CD14-positive monocyte (primary cell): ENCODE results near the gene VWA1. TPM values are rescaled to one million over a fixed set of nuclear protein-coding genes. Genes with fewer than 3 reads are reported as not detected.
"Not testable (repeated sequence)": the region's sequence is repeated elsewhere in the genome, so short reads cannot be mapped to it uniquely, and the experiment has no call there.

Source experiments
- DNase-seq, 3 donors: peaks; one replicate each; pipeline ENCODE4 v3.0.0-alpha.2; 2011 to 2022
- H2AFZ ChIP-seq: 2 replicates; pipeline ENCODE4 v1.6.0; 2012; ENCODE audit warnings: mild to moderate bottlenecking, low read depth, low read length, inconsistent platforms; ENCODE audit not compliant: insufficient read depth, poor library complexity, severe bottlenecking
- H3K27ac ChIP-seq, 2 donors: 1 replicate in 1 of 2; 2 replicates in 1 of 2; pipeline ENCODE4 v1.5.1; 2012 to 2013; ENCODE audit warnings: low read length in 2 of 2, control low read depth in 1 of 2, inconsistent platforms in 1 of 2, low read depth in 1 of 2, mild to moderate bottlenecking in 1 of 2
- H3K27me3 ChIP-seq, 2 donors: one replicate each; pipeline versions ENCODE4 v1.6.0 to v1.6.1; 2011 to 2013; ENCODE audit warnings: low read length in 2 of 2; ENCODE audit not compliant: control insufficient read depth in 2 of 2, insufficient read depth in 2 of 2
- H3K36me3 ChIP-seq, 2 donors: replicated peaks in 1 of 2; 1 replicate in 1 of 2; 2 replicates in 1 of 2; pipeline versions ENCODE4 v1.5.1 to v1.6.1; 2012 to 2013; ENCODE audit warnings: low read length in 2 of 2, control low read depth in 1 of 2, inconsistent platforms in 1 of 2, mild to moderate bottlenecking in 1 of 2; ENCODE audit not compliant: insufficient read depth in 2 of 2, control insufficient read depth in 1 of 2
- H3K4me1 ChIP-seq, 2 donors: 1 replicate in 1 of 2; 2 replicates in 1 of 2; pipeline versions ENCODE4 v1.5.1 to v1.6.1; 2012 to 2013; ENCODE audit warnings: low read length in 2 of 2, control low read depth in 1 of 2, inconsistent platforms in 1 of 2, mild to moderate bottlenecking in 1 of 2, moderate library complexity in 1 of 2; ENCODE audit not compliant: insufficient read depth in 2 of 2, control insufficient read depth in 1 of 2
- H3K4me2 ChIP-seq: replicated peaks from 2 replicates; pipeline ENCODE3; 2012; ENCODE audit warnings: low read length, moderate library complexity, mild to moderate bottlenecking; ENCODE audit not compliant: poor library complexity, severe bottlenecking; ENCODE audit errors: extremely low read depth
- H3K4me3 ChIP-seq, 3 experiments: fragments of 200-600 bp in 1 of 3; sonication (generic) in 1 of 3; replicated peaks in 1 of 3; 1 replicate in 2 of 3; 2 replicates in 1 of 3; pipeline ENCODE4 v1.5.1; 2011 to 2013; ENCODE audit warnings: low read length in 3 of 3, mild to moderate bottlenecking in 3 of 3, control low read depth in 2 of 3, low read depth in 2 of 3, inconsistent platforms in 1 of 3, moderate library complexity in 1 of 3
- H3K79me2 ChIP-seq: 2 replicates; pipeline ENCODE4 v1.6.0; 2012; ENCODE audit warnings: mild to moderate bottlenecking, control low read depth, inconsistent platforms, low read length, moderate library complexity; ENCODE audit not compliant: insufficient read depth
- H3K9ac ChIP-seq: 2 replicates; pipeline ENCODE4 v1.6.0; 2017; ENCODE audit warnings: low read length, mild to moderate bottlenecking; ENCODE audit not compliant: insufficient read depth, poor library complexity, severe bottlenecking
- H3K9me3 ChIP-seq, 2 donors: replicated peaks in 1 of 2; 1 replicate in 1 of 2; 2 replicates in 1 of 2; pipeline versions ENCODE4 v1.5.1 to v1.6.1; 2012 to 2013; ENCODE audit warnings: low read length in 2 of 2, control low read depth in 1 of 2; ENCODE audit not compliant: control insufficient read depth in 1 of 2, insufficient read depth in 1 of 2
- H4K20me1 ChIP-seq: 2 replicates; pipeline ENCODE4 v1.6.0; 2012; ENCODE audit warnings: mild to moderate bottlenecking, low read length, control low read depth, moderate library complexity; ENCODE audit not compliant: insufficient read depth
- H3K27ac Mint-ChIP-seq, 7 donors: one replicate each; pipeline ENCODE4 v1.8.0; 2020; ENCODE audit warnings: mild to moderate bottlenecking in 7 of 7, mixed read lengths in 7 of 7, moderate library complexity in 6 of 7, inconsistent platforms in 2 of 7
- H3K27me3 Mint-ChIP-seq, 3 donors: one replicate each; pipeline ENCODE4 v1.8.0; 2021 to 2022; ENCODE audit warnings: low read depth in 3 of 3, mild to moderate bottlenecking in 3 of 3, mixed read lengths in 3 of 3, moderate library complexity in 3 of 3, inconsistent platforms in 1 of 3
- H3K36me3 Mint-ChIP-seq, 2 donors: one replicate each; pipeline ENCODE4 v1.8.0; 2020; ENCODE audit warnings: mixed read lengths in 2 of 2, inconsistent platforms in 1 of 2, mild to moderate bottlenecking in 1 of 2
- H3K4me1 Mint-ChIP-seq: one replicate; pipeline ENCODE4 v1.8.0; 2020; ENCODE audit warnings: mild to moderate bottlenecking, mixed read lengths
- H3K4me3 Mint-ChIP-seq, 2 donors: one replicate each; pipeline ENCODE4 v1.8.0; 2020; ENCODE audit warnings: mild to moderate bottlenecking in 2 of 2, mixed read lengths in 2 of 2, moderate library complexity in 1 of 2
- H3K9me3 Mint-ChIP-seq, 7 donors: one replicate each; pipeline ENCODE4 v1.8.0; 2020 to 2022; ENCODE audit warnings: mixed read lengths in 7 of 7, mild to moderate bottlenecking in 6 of 7, moderate library complexity in 6 of 7, inconsistent platforms in 2 of 7
- CTCF ChIP-seq: fragments of 200-600 bp; IDR thresholded peaks from one replicate; pipeline ENCODE4 v1.8.0; 2022; ENCODE audit warnings: antibody characterized with exemption, mild to moderate bottlenecking
- WGBS: methylation state at CpG from one replicate; pipeline ENCODE4 v1.1.5; 2013; ENCODE audit warnings: missing lambda C conversion rate; ENCODE audit not compliant: insufficient coverage; 5-methylcytosine and 5-hydroxymethylcytosine counted together
- intact Hi-C, 2 donors: fragments of 100-400 bp; cut with micrococcal nuclease; formaldehyde crosslinking; loops; one replicate each; pipeline versions ENCODE4 v1.15.0 to v1.15.1; 2023
- polyA plus RNA-seq, 3 donors: library from polyadenylated mRNA; depleted of rRNA in 1 of 3; unstranded in 2 of 3; stranded (reverse) in 1 of 3; fragments of 300-500 nt in 2 of 3; fragments of >200 nt in 1 of 3; fragmentation: Illumina TruSeq in 2 of 3; gene quantifications; 1 replicate in 2 of 3; 2 replicates in 1 of 3; pipeline ENCODE4 v1.2.3, GENCODE V29; 2012 to 2021

VWA1 gene
- polyA plus RNA-seq, 3 donors: not detected

- no peaks in the 10 kb centered on the region for H3K9me3 ChIP-seq
- WGBS: 26% methylated on average over 10 of the region's 16 CpGs
- peaks cover 23% of the 10 kb centered on the region for H3K79me2 ChIP-seq
- Mint-ChIP-seq H3K9me3 (peaks cover 0 to 5% (median 0%) of the 10 kb centered on the region in 7 donors), H3K27ac (peak overlapping the region; percentile 43 to 94 (median 82)), H3K27me3 (peaks cover 0 to 5% (median 3%) of the 10 kb centered on the region in 3 donors), H3K4me1 (peaks cover 25% of the 10 kb centered on the region), H3K4me3 (peak overlapping the region; percentile 82 to 93), H3K36me3 (peaks cover 1 to 3% of the 10 kb centered on the region in 2 donors)
- peak overlapping the region; percentile 71 for H3K9ac ChIP-seq
- peaks cover 6% of the 10 kb centered on the region for H4K20me1 ChIP-seq
- no peaks in the 10 kb centered on the region for H3K36me3 ChIP-seq
- peak overlapping the region; percentile 17 to 83 for H3K27ac ChIP-seq
- no peak for TF ChIP-seq CTCF
- peaks cover 15 to 19% of the 10 kb centered on the region in 2 donors for H3K4me1 ChIP-seq
- DNase-seq: peak in 1 of 3 donors; percentile 2
- peak overlapping the region; percentile 65 to 93 (median 91) for H3K4me3 ChIP-seq
- intact Hi-C loops: no loop called here
- no peaks in the 10 kb centered on the region for H3K27me3 ChIP-seq
- H3K4me2 ChIP-seq: peak overlapping the region; percentile 84
- peak overlapping the region; percentile 83 for H2AFZ ChIP-seq
These were observed 35.3 kb downstream of the VWA1 start for GRCh38 chr1:1470626-1471388.

GRCh38 chr1:1471389-1472052 is 36.0 kb downstream of the VWA1 start, which contains the start of gene ATAD3B:
Gene ATAD3B (plus strand): TSS chr1:1471765. CDS start chr1:1471885, 120 bp downstream.
- peak within 1 kb of the TSS; percentile 65 to 93 (median 91) for H3K4me3 ChIP-seq
- no peak for TF ChIP-seq CTCF
- peaks cover 0 to 4% (median 0%) of the 10 kb centered on the region in 7 donors for H3K9me3 Mint-ChIP-seq
- DNase-seq: peak; percentile 80 to 86 (median 82)
- H3K27me3 ChIP-seq: no peaks in the 10 kb centered on the region
- H3K4me3 Mint-ChIP-seq: peak within 1 kb of the TSS; percentile 82 to 93
- H3K27ac ChIP-seq: peak within 1 kb of the TSS; percentile 17 to 83
- H3K9me3 ChIP-seq: no peaks in the 10 kb centered on the region
- intact Hi-C loops: no loop called here
- H3K4me1 ChIP-seq: peaks cover 15 to 19% of the 10 kb centered on the region in 2 donors
- peak within 1 kb of the TSS; percentile 43 to 94 (median 82) for H3K27ac Mint-ChIP-seq
- H3K4me2 ChIP-seq: peak within 1 kb of the TSS; percentile 84
- no peaks in the 10 kb centered on the region for H3K36me3 ChIP-seq
- H3K36me3 Mint-ChIP-seq: peaks cover 1 to 7% of the 10 kb centered on the region in 2 donors
- peaks cover 23% of the 10 kb centered on the region for H3K79me2 ChIP-seq
- peaks cover 6% of the 10 kb centered on the region for H4K20me1 ChIP-seq
- H2AFZ ChIP-seq: peak within 1 kb of the TSS; percentile 83
- WGBS: under 1% methylated on average over 84 of the region's 87 CpGs
- peaks cover 0 to 3% (median 2%) of the 10 kb centered on the region in 3 donors for H3K27me3 Mint-ChIP-seq
- H3K9ac ChIP-seq: peak within 1 kb of the TSS; percentile 71
- peaks cover 25% of the 10 kb centered on the region for H3K4me1 Mint-ChIP-seq

- H2AFZ ChIP-seq, DNase-seq, H3K27me3 ChIP-seq, H3K9me3 ChIP-seq, H3K9me3 Mint-ChIP-seq, H3K27me3 Mint-ChIP-seq, H4K20me1 ChIP-seq, H3K27ac ChIP-seq, intact Hi-C loops, H3K36me3 ChIP-seq: not testable (repeated sequence)
- Histone ChIP-seq H3K4me1 (peaks cover 15 to 19% of the 10 kb centered on the region in 2 donors), H3K79me2 (peaks cover 28% of the 10 kb centered on the region), H3K9ac (peak overlapping the region; percentile 32), H3K4me3 (peak overlapping the region; percentile 33 to 55 (median 44)), H3K4me2 (peak overlapping the region; percentile 55)
- Mint-ChIP-seq H3K4me1 (peaks cover 25% of the 10 kb centered on the region), H3K27ac (peak overlapping the region in 1 of 7 donors; percentile 18), H3K36me3 (peaks cover 4 to 13% of the 10 kb centered on the region in 2 donors), H3K4me3 (peak overlapping the region; percentile 72 to 74)
- WGBS: 14% methylated on average over 14 of the region's 65 CpGs
These were observed 36.8 kb downstream of the VWA1 start for GRCh38 chr1:1472053-1472876.
